Esophagus squamous epithelium (tissue), 4 donors: ENCODE results near the gene PRELID2.

Experiments used
- CTCF ChIP-seq, 6 experiments: fragments of 450-650 bp in 4 of 6; fragments of 200-600 bp in 2 of 6; sonication (generic) in 2 of 6; IDR thresholded peaks; one replicate each; pipeline ENCODE4 v1.5.1; 2016 to 2019; ENCODE audit warnings: antibody characterized with exemption in 6 of 6, mild to moderate bottlenecking in 4 of 6, moderate library complexity in 4 of 6
- POLR2A ChIP-seq, 4 donors: fragments of 450-650 bp; IDR thresholded peaks; one replicate each; pipeline ENCODE4 v1.6.1; 2017; ENCODE audit warnings: antibody characterized with exemption in 4 of 4, mild to moderate bottlenecking in 4 of 4, moderate library complexity in 3 of 4

- TF ChIP-seq POLR2A (IDR thresholded peaks at IDR 0.05) (no peak), CTCF (IDR thresholded peaks at IDR 0.05) (no peak)
These were observed 82.6 kb downstream of the PRELID2 start for GRCh38 chr5:145752534-145752933.
